ENCODE results near the gene GALM.
"Not testable (repeated sequence)": the region's sequence is repeated elsewhere in the genome, so short reads cannot be mapped to it uniquely, and the experiment has no call there.

GALM gene

DNA sequence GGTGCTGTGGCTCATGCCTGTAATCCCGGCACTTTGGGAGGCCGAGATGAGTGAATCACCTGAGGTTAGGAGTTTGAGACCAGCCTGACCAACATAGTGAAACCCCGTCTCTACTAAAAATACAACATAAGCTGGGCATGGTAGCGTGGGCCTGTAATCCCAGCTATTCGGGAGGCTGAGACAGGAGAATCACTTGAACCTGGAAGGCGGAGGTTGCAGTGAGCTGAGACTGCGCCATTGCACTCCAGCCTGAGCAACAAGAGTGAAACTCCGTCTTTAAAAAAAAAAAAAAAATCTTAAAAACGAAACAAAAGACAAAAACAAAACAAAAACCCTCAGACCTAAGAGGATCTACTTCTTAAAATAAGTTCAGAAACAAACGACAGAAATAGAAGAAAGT, 16.7 kb downstream of the GALM start:
- DNase-seq: not testable (repeated sequence)

DNA sequence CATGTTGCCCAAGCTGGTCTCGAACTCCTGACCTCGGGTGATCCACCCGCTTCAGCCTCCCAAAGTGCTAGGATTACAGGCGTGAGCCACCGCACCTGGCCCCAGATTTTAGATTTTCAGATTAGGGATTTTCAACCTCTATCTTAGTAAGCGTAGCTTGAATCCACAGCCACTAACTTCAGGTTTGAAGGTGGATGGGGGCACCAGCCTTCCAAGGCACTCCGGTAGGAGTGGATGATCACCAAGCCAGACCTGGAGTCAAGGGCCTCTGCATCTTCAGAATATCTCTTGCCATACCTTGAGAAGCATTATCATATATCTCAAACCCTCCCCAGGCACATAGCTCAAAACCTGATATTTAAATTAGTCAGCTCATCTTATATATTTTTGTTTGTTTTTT, 17.9 kb downstream of the GALM start:
- no peak for DNase-seq

DNA sequence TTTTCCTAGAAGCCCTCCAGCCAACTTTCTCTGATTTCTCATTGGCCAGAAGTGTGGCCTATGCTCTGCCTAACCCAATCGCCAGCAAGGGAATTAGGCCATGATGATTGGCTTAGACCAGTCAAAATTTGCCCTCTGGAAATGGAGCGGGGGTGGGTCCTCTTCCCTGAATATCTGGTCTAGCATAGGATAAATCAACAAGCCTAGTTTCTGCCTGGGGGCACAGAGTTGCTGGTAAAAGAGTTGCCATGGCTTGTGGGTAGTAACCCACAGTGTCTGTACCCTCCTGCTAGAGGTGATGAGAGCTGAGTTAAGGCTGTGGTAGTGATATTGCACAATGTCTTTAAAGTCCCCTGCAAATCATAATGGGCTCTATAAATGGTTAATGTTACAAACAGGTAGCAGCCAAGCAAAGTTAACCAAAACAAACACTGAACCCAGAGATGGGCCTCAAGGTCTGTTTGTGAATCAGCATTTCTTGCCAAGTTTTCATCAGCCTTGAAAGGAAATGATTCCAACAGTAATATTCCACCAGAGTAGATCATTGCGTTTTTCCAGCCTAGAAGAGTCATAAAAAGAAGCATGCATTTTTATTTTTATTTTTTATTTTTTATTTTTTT, 19.3 kb downstream of the GALM start:
- DNase-seq: no peak

DNA sequence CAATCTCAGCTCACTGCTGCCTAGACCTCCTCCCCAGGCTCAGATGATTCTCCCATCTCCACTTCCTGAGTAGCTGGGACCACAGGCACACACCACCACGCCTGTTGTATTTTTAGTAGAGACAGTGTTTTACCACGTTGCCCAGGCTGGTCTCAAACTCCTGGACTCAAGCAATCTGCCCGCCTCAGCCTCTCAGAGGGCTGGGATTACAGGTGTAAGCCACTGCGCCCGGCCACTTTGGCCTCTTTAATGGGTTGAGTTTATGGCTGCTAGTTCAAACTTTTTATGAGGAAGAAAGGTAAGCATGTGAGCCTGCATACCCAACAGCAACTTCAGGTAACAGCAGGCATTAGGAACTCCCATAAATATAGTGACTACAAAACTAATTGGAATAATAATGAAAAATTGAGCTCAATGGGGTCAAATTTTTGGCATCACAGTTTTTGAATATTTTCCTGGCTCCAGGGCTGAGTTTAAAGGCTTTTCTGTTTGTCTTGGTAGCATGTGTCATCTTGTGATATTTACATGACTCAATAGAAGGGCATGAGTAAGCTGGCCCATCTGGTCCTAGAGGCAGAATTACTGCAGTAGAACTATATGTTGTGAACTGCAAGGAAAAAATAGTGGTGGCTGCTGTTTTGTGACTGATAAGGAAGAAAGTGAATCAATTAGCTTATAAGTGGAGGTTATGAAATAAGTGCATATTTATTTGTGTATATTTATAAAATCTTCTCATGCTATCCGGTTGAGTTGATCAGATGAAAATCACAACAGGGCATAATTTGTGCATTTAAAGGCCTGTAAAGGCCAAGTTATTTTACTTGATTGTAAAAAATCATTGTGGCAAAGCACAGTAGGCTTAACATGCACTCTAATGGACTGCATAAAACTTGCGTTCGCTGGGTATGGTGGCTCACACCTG, 24.8 kb downstream of the GALM start:
- DNase-seq: no peak

GRCh38 chr2:38691994-38692393, 26.1 kb downstream of the GALM start:
- DNase-seq: no peak

- DNase-seq: no peak
Observed at GRCh38 chr2:38692636-38693318, 26.9 kb downstream of the GALM start.

DNA sequence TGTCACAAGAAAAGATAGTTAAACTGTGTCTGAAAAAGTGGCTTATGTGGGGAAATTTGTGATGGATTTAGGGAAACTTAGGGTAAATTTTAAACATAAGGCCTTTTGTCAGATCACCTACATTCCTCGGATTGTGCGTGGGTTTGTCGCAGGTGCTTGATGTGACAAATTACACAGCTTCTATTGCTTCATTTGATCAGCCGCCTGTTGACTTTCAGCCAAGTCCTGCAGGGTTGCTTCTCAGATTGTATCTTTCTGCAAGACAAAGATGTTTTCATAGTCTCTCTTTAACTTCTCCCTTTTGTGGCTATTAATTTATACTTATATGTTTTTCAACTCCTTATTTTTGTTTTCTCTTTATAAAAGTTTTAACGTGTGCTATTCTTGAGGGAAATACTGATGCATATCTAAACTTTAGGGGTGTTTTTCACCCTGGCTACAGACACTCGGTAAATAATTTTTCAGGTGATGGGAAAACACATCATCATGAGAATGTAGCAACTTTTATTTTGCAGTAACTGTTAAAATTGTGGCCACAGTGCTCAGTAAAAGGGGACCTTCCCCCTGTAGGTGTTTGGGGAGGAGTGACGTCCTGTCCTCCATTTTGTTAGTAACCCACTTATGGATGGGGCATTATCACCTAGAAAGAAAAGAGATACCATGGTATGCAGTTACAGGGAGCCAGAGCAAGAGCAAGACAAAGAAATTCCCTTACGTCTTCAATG, 31.4 kb downstream of the GALM start:
- DNase-seq: no peak

DNA sequence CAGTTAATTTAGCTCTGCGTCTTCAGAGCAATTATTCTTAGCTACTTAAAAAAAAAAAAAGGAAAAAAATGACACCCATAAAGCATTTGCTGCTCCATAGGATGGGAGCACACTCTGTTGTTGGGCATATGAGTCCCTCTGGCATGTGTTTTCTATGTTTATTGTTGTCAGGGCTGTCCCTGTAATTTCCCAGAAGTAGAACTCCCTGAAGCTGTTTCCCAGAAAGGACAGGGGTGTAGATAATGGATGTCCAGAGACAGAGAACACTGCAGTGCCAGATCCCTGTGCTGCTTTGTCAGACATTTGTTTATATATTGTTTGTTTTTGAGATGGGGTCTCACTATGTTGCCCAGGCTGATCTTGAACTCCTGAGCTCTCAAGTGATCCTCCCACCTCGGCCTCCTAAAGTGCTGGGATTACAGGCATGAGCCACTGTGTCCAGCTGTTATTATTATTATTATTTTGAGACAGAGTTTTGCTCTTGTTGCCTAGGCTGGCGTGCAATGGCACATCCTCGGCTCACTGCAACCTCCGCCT, 32.6 kb downstream of the GALM start:
- no peak for DNase-seq

DNA sequence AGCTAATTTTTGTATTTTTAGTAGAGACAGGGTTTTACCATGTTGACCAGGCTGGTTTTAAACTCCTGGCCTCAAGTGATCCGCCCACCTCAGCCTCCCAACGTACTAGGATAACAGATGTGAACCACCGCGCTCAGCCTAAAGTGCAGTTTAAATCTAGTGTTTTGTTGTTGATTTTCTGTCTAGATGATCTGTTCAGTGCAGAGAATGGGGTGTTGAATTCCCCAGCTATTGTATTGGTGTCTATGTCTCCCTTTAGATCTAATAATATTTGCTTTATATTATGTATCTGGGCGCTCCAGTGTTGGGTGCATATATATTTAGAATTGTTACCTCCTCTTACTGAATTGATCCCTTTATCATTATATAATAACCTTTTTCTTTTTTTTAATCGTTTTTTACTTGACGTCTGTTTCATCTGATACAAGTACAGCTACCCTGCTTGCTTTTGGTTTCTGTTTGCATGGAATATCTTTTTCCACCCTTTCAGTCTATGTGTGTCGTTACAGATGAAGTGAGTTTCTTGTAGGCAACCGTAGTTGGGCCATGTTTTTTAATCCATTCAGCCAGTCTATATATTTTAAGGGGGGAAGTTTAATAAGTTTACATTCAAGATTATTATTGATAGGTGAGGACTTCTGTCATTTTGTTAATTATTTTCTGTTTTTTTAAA, 34.3 kb downstream of the GALM start:
- no peak for DNase-seq

DNA sequence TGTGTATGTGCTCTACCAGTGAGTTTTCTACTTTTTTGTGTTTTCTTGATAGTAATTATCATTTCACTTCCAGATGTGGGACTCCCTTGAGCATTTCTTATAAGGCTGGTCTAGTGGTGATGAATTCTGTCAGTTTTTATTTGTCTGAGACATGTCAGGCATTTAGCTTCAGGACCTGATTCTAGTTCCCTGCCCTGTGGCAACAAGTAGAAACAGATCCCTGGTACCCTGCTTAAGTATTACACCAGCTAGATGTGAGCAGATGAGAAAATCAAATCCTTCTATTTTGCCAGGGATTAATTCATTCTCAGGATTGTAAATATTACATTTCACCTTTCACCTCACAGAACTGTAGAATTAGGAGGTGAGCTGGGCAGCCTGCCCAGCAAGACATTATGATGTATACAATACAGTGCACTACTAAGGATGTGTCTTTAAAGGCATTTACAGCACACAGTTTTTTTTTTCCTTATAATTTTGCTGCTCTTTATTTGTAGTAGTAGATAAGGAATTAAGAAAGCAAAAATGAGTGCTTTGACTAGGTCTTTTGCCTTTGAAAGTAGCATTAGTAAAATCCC, 35.1 kb downstream of the GALM start:
- no peak for DNase-seq

DNA sequence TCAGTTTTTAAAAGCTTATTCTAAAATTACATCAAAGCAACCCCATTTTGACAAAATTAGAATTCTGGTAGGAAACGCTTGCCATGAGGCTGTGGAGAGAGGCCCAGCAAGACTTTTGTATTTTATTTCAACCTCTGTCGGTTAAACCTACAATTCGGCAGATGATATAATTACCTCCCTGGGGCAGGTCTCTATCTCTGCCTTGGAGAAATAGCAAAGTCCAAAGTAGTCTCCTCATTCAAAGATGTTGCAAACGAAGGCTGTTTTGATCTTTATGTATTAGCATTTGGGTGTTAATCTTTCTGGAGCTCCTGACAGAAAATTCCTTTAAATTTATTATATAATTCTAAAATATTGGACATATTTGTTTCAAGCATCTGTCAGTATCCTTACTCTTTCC, 35.6 kb downstream of the GALM start:
- no peak for DNase-seq

- no peak for DNase-seq
Observed at GRCh38 chr2:38702413-38702812, 36.5 kb downstream of the GALM start.

DNA sequence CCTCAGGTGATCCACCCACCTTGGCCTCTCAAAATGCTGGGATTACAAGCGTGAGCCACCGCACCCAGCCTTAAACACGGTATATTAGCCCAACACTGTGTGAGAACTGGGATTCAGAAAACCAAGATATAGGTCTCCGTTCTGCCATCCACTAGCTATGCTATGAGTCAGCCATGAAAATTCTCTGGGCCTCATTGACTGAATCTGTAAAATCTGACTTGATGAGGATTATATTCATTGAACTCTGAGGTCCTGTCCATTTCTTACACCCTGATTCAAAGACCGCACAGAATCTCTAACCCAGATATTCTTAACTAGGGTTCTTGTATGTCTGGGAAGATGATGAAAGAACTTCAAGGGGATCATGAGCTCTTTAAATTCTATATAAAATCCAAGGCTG, 37.4 kb downstream of the GALM start:
- DNase-seq: not testable (repeated sequence)

- DNase-seq: no peak
Observed at GRCh38 chr2:38704664-38705063, 38.8 kb downstream of the GALM start.

GRCh38 chr2:38706846-38707345, 41.0 kb downstream of the GALM start:
- no peak for DNase-seq

DNA sequence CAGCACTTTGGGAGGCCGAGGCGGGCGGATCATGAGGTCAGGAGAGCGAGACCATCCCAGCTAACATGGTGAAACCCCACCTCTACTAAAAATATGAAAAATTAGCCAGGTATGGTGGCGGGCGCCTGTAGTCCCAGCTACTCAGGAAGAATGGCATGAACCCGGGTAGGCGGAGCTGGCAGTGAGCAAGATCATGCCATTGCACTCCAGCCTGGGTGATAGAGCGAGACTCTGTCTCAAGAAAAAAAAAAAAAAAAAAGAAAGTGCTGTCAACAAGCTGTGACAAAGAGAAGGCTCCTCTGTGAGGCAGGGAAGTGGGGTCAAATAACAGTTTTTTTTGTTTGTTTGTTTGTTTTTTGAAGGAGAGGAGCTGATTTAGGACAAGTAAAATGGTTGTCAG, 42.6 kb downstream of the GALM start:
- DNase-seq: not testable (repeated sequence)

DNA sequence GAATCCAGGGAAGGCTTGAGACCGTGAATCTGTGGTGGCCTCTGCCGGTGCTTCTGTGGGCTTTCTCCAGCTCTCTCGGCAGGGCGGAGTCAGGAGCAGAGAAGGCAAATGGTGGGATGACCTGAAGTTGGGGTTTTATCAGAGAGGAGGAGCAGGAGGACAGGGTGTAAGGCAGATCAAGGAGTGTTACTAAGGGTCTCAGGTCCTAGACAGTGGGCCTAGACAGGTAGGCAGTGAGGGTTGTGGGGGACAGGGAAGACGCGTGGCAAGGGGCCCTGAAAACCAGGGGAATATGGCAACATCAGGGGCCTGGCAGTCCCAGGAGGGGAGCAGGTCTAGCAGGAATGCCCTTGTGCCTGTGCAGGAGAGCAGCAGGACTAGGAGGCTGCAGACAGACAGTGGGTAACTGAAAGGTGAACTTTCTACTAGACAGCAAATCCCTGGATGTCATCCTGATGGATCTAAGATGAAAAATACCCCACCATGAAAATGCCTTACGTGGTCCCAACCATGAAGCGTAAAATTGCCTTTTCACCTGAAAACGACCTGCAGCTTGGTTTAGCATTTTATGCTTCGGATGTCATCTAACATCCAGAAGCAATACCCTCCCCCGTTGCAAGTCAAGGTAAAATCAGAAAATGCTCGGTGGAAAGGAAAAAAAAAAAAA, 43.1 kb downstream of the GALM start:
- DNase-seq: no peak

DNA sequence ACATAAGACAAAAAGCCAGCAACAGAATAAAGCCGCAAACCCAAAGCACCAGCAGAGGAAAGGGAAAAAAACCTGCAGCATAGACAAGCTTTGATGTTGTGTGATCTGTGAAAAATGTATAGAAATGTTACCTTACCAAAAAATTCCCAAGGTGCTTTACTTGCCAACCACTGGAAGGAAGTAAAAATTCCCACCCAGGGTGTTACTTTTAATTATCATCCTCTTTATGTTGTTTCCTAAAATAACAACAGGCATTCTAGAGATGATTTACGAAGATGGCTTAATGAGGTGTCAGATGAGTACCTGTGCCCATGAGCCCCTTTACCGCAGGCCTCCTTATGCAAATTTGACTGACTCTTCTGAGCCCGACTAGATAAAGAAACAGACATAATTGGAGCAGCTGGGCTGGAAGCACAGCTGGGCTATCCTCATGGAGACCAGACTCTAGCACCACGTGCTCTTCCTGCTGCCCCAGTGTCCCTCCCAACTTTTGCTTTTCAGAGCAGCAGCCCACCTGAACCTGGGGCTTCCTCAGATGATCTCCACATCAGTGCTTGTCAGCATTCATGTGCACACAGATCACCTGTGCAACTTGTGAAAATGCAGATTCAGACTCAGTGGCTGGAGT, 43.8 kb downstream of the GALM start:
- no peak for DNase-seq

DNA sequence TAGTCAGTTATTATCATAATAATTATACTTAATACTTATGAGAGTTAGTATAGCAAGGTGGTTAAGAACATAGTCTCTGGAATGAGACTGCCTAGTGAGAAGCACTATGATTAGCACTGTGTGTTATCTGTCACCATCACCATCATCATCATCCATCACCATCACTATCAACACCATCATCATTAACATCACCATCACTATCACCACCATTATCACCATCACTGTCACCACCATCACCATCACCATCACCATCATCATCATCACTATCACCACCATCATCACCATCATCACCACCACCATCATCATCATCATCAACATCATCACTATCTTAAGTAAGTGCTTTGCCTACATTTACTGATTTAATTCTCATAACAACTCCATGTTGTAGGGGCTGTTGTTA, 45.6 kb downstream of the GALM start:
- DNase-seq: no peak

- no peak for DNase-seq
Observed at GRCh38 chr2:38712413-38712812, 46.5 kb downstream of the GALM start.

DNA sequence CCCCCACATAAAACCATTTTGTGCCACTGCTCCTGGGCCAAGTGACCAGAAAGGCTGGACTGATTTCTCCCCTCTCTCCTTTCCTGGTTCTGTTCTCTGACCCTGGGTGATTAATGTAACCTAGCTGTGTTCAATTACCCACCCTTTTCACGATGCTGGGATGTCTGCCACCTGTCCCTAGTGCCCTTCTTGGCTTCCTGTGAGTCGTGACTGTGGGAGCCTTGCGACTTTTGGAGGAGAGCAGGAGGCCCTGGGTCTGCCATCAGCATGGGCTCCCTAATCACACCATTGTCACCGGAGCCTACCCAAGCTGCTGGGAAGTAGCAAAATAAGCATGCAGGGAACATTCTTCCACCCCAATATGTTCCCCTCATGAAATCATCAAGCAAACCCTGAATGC, 47.0 kb downstream of the GALM start:
- no peak for DNase-seq
